K562 (cell line): ENCODE measurements around the gene CCDC88C.

Experiments
- ADNP ChIP-seq: fragments of 200-800 bp; sonication (Bioruptor generic); IDR thresholded peaks from 2 replicates; pipeline ENCODE4 v1.6.1; 2016; ENCODE audit warnings: missing genetic modification characterization, missing compliant biosample characterization
- CTCF ChIP-seq, 3 experiments: IDR thresholded peaks in 2 of 3; conservative IDR thresholded peaks in 1 of 3; 2 replicates each; pipeline ENCODE4 v1.5.1; 2011 to 2012; ENCODE audit warnings: low read length in 3 of 3, mild to moderate bottlenecking in 3 of 3, control low read depth in 2 of 3, improper control_type of control experiment in 1 of 3, inconsistent platforms in 1 of 3, low read depth in 1 of 3, mixed read lengths in 1 of 3, moderate library complexity in 1 of 3; ENCODE audit not compliant: insufficient read depth in 2 of 3
- ETS1 ChIP-seq: conservative IDR thresholded peaks from 2 replicates; pipeline ENCODE4 v1.6.1; 2011; ENCODE audit warnings: low read depth, mild to moderate bottlenecking, low read length; ENCODE audit not compliant: control insufficient read depth
- HDGF ChIP-seq: fragments of 450-650 bp; IDR thresholded peaks from 2 replicates; pipeline ENCODE4 v1.6.1; 2016
- MXI1 ChIP-seq: IDR thresholded peaks from 2 replicates; pipeline ENCODE4 v1.6.1; 2011; ENCODE audit warnings: low read depth, mild to moderate bottlenecking, improper control_type of control experiment, low read length
- SP1 ChIP-seq: sonication (generic); formaldehyde crosslinking; IDR thresholded peaks from 2 replicates; pipeline ENCODE4 v1.8.1; 2022; ENCODE audit warnings: mild to moderate bottlenecking, missing genetic modification reagents
- SP2 ChIP-seq: IDR thresholded peaks from 2 replicates; pipeline ENCODE4 v1.6.1; 2011; ENCODE audit warnings: mild to moderate bottlenecking, low read depth, low read length, moderate library complexity; ENCODE audit not compliant: poor library complexity, severe bottlenecking; ENCODE audit errors: extremely low read depth
- ZNF609 ChIP-seq: sonication (generic); formaldehyde crosslinking; IDR thresholded peaks from 2 replicates; pipeline ENCODE4 v1.8.1; 2023; ENCODE audit warnings: missing genetic modification reagents, mild to moderate bottlenecking, borderline replicate concordance

- TF ChIP-seq ADNP (tag) (no peak), CTCF (IDR thresholded peaks at IDR 0.05 in 2 of 3, conservative IDR thresholded peaks at IDR 0.05 in 1 of 3; ENCODE audit: insufficient read depth in 2 of 3, low read depth in 1 of 3, low read length in 3 of 3) (no peak), SP2 (no peak), HDGF (no peak), MXI1 (no peak), ETS1 (no peak), ZNF609 (no peak), SP1 (no peak)
Measured at GRCh38 chr14:91374879-91375702, 42.5 kb downstream of the CCDC88C start.
